NCI-H1105 treated with DMSO at 0.1 percent for 48 hours (cell line): Measurements from ENCODE around the gene PCARE.

ENCODE experiments used
- DNase-seq: peaks from one replicate; lab custom pipeline; 2025; lab: John Stamatoyannopoulos, UW

Gene PCARE

DNA sequence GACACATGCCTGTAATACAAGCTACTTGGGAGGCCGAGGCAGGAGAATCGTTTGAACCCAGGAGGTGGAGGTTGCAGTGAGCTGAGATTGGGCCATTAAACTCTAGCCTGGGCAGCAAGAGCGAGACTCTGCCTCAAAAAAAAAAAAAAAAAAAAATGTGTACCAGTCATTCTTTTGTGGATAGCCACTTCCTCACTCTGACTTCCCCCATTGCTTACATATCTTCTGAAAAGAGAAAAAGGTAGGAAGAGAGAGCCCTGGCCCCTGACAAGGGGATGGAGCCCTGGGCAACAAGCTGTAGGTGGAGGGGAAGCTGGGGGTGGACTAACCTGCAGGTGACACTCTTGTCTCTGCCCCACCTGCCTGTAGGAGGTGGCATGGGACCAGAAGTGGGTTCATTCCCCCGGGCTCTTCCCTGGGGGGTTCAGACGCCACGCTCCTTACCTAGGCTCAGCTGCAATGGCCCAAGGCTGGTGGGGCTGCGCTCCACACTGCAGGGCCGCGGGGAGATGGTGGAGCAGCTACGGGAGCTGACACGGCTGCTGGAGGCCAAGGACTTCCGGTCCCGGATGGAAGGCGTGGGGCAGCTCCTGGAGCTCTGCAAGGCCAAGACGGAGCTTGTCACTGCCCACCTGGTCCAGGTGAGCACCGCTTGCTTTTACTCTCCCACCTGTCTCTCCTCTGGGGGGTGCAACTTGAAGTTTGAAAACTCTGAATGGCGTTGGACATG is 39.1 kb downstream of the PCARE start:
- DNase-seq = no peak

GRCh38 chr2:29033656-29034055 is 40.7 kb downstream of the PCARE start:
- DNase-seq = no peak

- DNase-seq = no peak
Observed at GRCh38 chr2:29033172-29033571, 41.2 kb downstream of the PCARE start.

GRCh38 chr2:29032189-29032588 is 42.1 kb downstream of the PCARE start:
- no peak for DNase-seq

DNA sequence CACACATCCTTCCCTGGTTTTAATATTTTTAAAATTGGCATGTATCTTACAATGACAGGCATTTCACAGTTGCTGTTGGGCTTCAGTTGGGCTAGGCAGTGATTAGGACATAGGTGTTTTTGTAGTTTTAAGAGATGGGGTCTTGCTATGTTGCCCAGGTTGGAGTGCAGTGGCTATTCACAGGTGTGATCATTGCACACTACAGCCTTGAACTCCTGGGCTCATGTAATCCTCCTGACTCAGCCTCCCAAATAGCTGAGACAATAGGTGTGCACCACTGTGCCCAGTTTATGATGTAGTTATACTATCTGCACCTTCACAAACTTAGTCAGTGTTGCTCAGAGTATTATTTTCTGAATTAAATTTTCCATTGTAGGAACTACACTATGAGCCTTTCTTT is 43.3 kb downstream of the PCARE start:
- no peak for DNase-seq

- DNase-seq = no peak
Observed at GRCh38 chr2:29025711-29026110, 48.6 kb downstream of the PCARE start.

- DNase-seq = no peak
Observed at GRCh38 chr2:29024882-29025430, 49.4 kb downstream of the PCARE start.

DNA sequence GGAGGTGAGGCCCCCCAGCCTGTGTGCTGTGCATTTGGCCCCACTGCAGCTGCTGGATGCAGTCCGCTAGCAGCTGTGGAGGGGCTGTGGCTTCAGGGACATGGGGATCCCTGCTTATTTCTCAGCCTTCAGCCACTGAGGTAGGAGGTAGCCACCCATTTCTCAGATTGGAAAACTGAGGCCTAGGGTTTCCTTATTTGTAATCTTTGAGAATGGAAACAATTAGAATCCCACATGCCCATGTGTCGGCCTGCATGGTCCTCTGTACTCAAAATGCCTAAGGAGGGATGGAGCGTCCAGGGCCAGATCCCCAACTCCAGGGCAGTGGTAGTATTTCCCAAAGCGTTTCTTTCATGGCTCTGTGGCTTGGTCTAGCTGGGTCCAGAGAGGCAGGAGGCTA is 51.1 kb downstream of the PCARE start:
- DNase-seq = no peak

DNA sequence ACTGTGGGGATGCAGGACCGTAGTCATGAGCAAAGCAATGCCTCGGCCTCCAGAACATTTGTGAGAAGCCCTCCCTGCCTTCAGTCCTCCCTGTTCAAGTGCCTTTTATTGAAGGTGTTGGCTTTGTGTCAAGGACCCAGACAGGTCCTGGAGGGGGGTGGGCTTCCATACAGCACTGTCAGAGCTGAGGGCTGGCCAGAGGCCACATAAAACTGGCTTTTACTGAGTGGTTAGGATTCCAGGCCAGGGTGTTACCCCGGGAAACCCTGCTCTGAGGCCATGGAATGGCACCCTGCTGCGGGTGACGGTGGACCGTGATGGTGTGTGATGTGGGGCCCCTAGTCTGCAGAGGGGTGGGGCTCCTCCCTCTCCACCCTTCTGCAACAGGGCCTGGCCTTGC is 51.6 kb downstream of the PCARE start:
- DNase-seq = no peak

DNA sequence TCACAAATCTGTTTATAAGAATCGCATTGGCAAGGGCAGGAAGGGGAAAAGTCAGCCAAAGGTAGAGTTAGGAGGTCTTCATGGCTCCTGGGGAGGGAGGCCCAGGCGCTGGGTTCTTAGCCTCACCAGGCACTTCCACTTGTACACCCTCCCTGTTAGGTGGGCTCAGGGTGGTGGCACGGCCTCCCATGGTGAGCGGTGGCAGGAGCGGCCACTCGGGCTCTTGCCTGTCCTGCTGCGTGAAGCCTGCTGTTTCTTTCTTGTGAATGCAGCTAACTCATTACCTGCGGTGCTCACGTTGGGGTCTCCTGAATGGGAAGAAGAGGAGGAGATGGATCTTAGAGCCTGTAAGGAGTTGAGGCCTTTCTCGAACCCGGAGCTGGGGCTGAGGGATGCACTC is 52.4 kb downstream of the PCARE start:
- DNase-seq = no peak

- DNase-seq = no peak
Observed at GRCh38 chr2:29017716-29018435, 56.4 kb downstream of the PCARE start.

DNA sequence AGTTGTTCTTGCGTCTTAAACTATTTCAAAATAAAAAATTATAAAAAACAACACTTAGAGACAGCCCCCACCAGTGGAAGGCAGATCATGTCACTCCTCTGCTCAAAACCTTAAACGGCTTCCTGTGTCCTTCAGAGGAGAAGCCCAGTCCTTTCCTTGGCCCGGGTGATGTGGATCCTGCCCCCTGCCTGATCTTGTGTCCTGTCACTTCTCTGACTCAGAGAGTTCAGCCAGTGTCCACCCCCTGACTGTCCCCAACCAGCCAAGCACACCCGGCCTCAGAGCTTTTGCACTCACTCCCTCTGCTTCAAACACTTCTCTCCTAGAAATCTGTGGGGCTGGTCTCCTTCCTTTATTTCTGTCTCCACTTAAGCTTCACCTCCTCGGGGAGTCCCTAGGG is 57.8 kb downstream of the PCARE start:
- DNase-seq = no peak

GRCh38 chr2:29015701-29016470 is 58.4 kb downstream of the PCARE start:
- no peak for DNase-seq

- DNase-seq = no peak
Observed at GRCh38 chr2:29014811-29015421, 59.4 kb downstream of the PCARE start.

DNA sequence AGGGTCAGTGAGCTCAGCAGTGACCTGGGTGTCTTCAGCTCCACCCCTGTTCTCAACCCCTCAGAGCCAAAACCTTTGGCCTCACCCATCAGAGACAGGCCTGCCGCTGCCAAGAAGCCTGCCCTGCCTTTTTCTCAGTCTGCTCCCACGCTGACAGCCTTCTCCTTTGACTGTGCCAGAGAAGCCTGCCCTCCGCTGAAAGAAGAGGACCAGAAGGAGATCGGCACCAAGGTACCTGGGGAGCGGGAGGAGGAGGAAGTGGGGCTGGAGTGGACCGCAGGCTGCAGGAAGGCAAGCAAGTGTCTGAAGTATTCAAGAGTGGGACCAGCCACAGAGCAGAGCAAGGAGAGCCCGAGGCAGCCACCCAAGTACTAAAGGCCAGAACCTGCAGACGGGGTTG is 60.0 kb downstream of the PCARE start:
- DNase-seq = no peak

DNA sequence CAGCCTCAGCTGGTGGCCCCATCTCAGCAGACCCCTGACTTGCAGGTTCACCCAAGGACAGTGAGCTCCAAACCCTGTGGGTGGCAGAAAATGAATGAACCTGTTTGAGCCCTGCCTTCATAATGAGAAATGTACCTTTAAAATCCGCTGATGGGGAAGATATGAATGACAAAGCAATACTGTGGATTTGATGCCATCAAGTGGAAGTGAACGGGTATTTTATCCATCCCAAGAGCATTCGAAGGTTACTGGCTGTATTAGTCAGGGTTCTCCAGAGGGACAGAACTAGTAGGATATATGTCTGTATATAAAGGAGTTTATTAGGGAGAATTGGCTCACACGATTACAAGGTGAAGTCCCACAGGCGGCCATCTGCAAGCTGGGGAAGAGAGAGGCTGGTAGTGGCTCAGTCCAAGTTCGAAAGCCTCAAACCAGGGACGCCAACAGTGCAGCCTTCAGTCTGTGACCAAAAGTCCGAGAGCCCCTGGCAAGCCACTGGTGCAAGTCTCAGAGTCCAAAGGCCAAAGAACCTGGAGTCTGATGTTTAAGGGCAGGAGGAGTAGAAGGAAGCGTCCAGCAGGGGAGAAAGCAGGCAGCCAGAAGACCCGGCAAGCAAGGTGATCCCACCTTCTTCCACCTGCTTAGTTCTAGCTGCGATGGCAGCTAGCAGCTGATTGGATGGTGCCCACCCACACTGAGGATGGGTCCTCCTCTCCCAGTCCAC is 61.1 kb downstream of the PCARE start:
- no peak for DNase-seq

GRCh38 chr2:29012211-29012681 is 62.1 kb downstream of the PCARE start:
- no peak for DNase-seq
